Natural killer cell (primary cell): ENCODE results near the gene PGGHG. TPM values are rescaled to one million over a fixed set of nuclear protein-coding genes. Genes with fewer than 3 reads are reported as not detected.

Source experiments
- ATAC-seq, 3 donors: fragments of 150-1000 bp in 2 of 3; fragments of 200-7000 bp in 1 of 3; cut with Tn5 transposase; 1 replicate in 1 of 3; 2 replicates in 2 of 3; pipeline ENCODE4 v1.10.0; 2021; ENCODE audit warnings: mild to moderate bottlenecking in 2 of 3, moderate library complexity in 2 of 3
- DNase-seq, 2 donors: peaks; one replicate each; pipeline versions ENCODE4 v3.0.0 to v3.0.0-alpha.2; 2013 to 2021; ENCODE audit warnings: mixed read lengths in 1 of 2
- H3K27ac ChIP-seq: one replicate; pipeline ENCODE4 v1.5.1; 2013; ENCODE audit warnings: mild to moderate bottlenecking, low read length
- H3K27me3 ChIP-seq: one replicate; pipeline ENCODE4 v1.6.1; 2013; ENCODE audit warnings: low read length; ENCODE audit not compliant: control insufficient read depth, insufficient read depth
- H3K36me3 ChIP-seq: one replicate; pipeline ENCODE4 v1.6.1; 2013; ENCODE audit warnings: low read length; ENCODE audit not compliant: control insufficient read depth, insufficient read depth
- H3K4me1 ChIP-seq: one replicate; pipeline ENCODE4 v1.6.1; 2013; ENCODE audit warnings: low read length; ENCODE audit not compliant: control insufficient read depth, insufficient read depth
- H3K4me3 ChIP-seq: one replicate; pipeline ENCODE4 v1.5.1; 2013; ENCODE audit warnings: low read length
- H3K9me3 ChIP-seq: one replicate; pipeline ENCODE4 v1.6.1; 2013; ENCODE audit warnings: low read length; ENCODE audit not compliant: control insufficient read depth, insufficient read depth
- H3K27ac Mint-ChIP-seq, 2 donors: one replicate each; pipeline ENCODE4 v1.8.0; 2022; ENCODE audit warnings: mild to moderate bottlenecking in 2 of 2, mixed read lengths in 2 of 2, moderate library complexity in 1 of 2
- H3K27me3 Mint-ChIP-seq, 2 donors: one replicate each; pipeline ENCODE4 v1.8.0; 2022; ENCODE audit warnings: low read depth in 2 of 2, mixed read lengths in 2 of 2
- H3K36me3 Mint-ChIP-seq: one replicate; pipeline ENCODE4 v1.8.0; 2022; ENCODE audit warnings: mixed read lengths
- H3K4me1 Mint-ChIP-seq, 2 donors: one replicate each; pipeline ENCODE4 v1.8.0; 2022; ENCODE audit warnings: mixed read lengths in 2 of 2
- H3K4me3 Mint-ChIP-seq: one replicate; pipeline ENCODE4 v1.8.0; 2022; ENCODE audit warnings: mild to moderate bottlenecking, moderate library complexity, mixed read lengths
- H3K9me3 Mint-ChIP-seq, 2 donors: one replicate each; pipeline ENCODE4 v1.8.0; 2022; ENCODE audit warnings: mixed read lengths in 2 of 2
- CTCF ChIP-seq: fragments of 200-600 bp; IDR thresholded peaks from one replicate; pipeline ENCODE4 v1.8.0; 2022; ENCODE audit warnings: antibody characterized with exemption
- WGBS: methylation state at CpG from one replicate; pipeline ENCODE4 v1.1.7; 2013; ENCODE audit warnings: missing lambda C conversion rate; ENCODE audit not compliant: insufficient coverage; 5-methylcytosine and 5-hydroxymethylcytosine counted together
- intact Hi-C: fragments of 100-400 bp; cut with micrococcal nuclease; formaldehyde crosslinking; loops from one replicate; pipeline ENCODE4 v1.14.2; 2022
- total RNA-seq, 4 donors: library from RNA; stranded (reverse); fragments of 120-200 nt in 1 of 4; gene quantifications; one replicate each; pipeline versions ENCODE4 v1.2.3 to v1.2.4, GENCODE V29; 2013 to 2022

Gene PGGHG
- total RNA-seq, 3 donors from 2014 or later (not counting 1 experiment from before 2014, with no cell fraction given): 130 to 237 (median 153) TPM

- no peaks in the 10 kb centered on the region for H3K9me3 Mint-ChIP-seq
- peaks cover 33% of the 10 kb centered on the region for H3K36me3 Mint-ChIP-seq
- no peak overlapping the region for H3K27ac ChIP-seq
- no peaks in the 10 kb centered on the region for H3K27me3 ChIP-seq
- 94% methylated on average over 10 of the region's 10 CpGs for WGBS
- H3K9me3 ChIP-seq: no peaks in the 10 kb centered on the region
- TF ChIP-seq CTCF: no peak
- no peak for ATAC-seq
- intact Hi-C loops: loop anchor here (2.0 to 5.0 kb wide), 3 partner anchors 56 to 196 kb away; partner anchors contain the start of gene IFITM2
- peaks cover 56% of the 10 kb centered on the region for H3K36me3 ChIP-seq
- peaks cover 0 to 13% of the 10 kb centered on the region in 2 donors for H3K4me1 Mint-ChIP-seq
- DNase-seq: peak in 1 of 2 donors; percentile 34
- peaks cover 5% of the 10 kb centered on the region for H3K4me1 ChIP-seq
- H3K27me3 Mint-ChIP-seq: no peaks in the 10 kb centered on the region
- H3K4me3 Mint-ChIP-seq: no peak overlapping the region
- H3K27ac Mint-ChIP-seq: no peak overlapping the region
- no peak overlapping the region for H3K4me3 ChIP-seq
Observed at GRCh38 chr11:251550-251949, 37.4 kb upstream of the PGGHG start.

GRCh38 chr11:252666-253065 is 36.3 kb upstream of the PGGHG start:
- Histone ChIP-seq H3K27ac (no peak overlapping the region), H3K27me3 (no peaks in the 10 kb centered on the region), H3K4me1 (peaks cover 14% of the 10 kb centered on the region), H3K9me3 (no peaks in the 10 kb centered on the region), H3K4me3 (no peak overlapping the region), H3K36me3 (peaks cover 47% of the 10 kb centered on the region)
- Mint-ChIP-seq H3K4me1 (peaks cover 0 to 13% of the 10 kb centered on the region in 2 donors), H3K4me3 (no peak overlapping the region), H3K9me3 (no peaks in the 10 kb centered on the region), H3K36me3 (peaks cover 27% of the 10 kb centered on the region), H3K27ac (no peak overlapping the region), H3K27me3 (no peaks in the 10 kb centered on the region)
- TF ChIP-seq CTCF: no peak
- ATAC-seq: no peak
- intact Hi-C loops: loop anchor here (5.0 kb wide), 2 partner anchors 55 to 195 kb away; partner anchors contain the start of gene IFITM2
- DNase-seq: no peak
- 94% methylated on average over 8 of the region's 8 CpGs for WGBS

GRCh38 chr11:253160-253885 is 35.6 kb upstream of the PGGHG start:
- Mint-ChIP-seq H3K27ac (no peak overlapping the region), H3K9me3 (no peaks in the 10 kb centered on the region), H3K36me3 (peaks cover 24% of the 10 kb centered on the region), H3K27me3 (no peaks in the 10 kb centered on the region), H3K4me3 (no peak overlapping the region), H3K4me1 (peaks cover 0 to 13% of the 10 kb centered on the region in 2 donors)
- Histone ChIP-seq H3K36me3 (peaks cover 40% of the 10 kb centered on the region), H3K27me3 (no peaks in the 10 kb centered on the region), H3K4me3 (no peak overlapping the region), H3K27ac (no peak overlapping the region), H3K4me1 (peaks cover 17% of the 10 kb centered on the region), H3K9me3 (no peaks in the 10 kb centered on the region)
- DNase-seq: no peak
- intact Hi-C loops: loop anchor here (5.0 kb wide), 2 partner anchors 54 to 194 kb away; partner anchors contain the start of gene IFITM2
- WGBS: 93% methylated on average over 13 of the region's 13 CpGs
- no peak for TF ChIP-seq CTCF
- ATAC-seq: no peak
